HG02571 (cell line): Measurements from ENCODE around the gene DHRS7C.
"Not testable (repeated sequence)": the region's sequence is repeated elsewhere in the genome, so short reads cannot be mapped to it uniquely, and the experiment has no call there.

ENCODE experiments used
- ATAC-seq: cut with Tn5 transposase; IDR thresholded peaks from one replicate; pipeline ENCODE4 v1.9.1; 2021; ENCODE audit warnings: mild to moderate bottlenecking, moderate library complexity; ENCODE audit not compliant: unreplicated experiment

Gene DHRS7C

GRCh38 chr17:9810100-9810949 is 18.9 kb upstream of the DHRS7C start:
- ATAC-seq: no peak

DNA sequence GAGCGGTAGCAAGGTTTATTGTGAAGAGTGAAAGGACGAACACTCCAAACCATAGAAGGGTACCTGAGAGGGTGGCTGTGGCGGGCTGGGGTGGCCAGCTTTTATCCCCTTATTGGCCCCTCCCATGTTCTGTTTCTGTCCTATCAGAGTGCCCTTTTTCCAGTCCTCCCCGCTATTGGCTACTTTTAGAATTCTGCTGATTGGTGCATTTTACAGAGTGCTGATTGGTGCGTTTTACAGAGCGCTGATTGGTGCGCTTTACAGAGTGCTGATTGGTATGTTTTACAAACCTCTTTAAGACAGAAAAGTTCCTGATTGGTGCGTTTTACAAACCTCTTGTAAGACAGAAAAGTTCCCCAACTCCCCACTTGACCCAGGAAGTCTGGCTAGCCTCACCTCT is 18.0 kb upstream of the DHRS7C start:
- no peak for ATAC-seq

DNA sequence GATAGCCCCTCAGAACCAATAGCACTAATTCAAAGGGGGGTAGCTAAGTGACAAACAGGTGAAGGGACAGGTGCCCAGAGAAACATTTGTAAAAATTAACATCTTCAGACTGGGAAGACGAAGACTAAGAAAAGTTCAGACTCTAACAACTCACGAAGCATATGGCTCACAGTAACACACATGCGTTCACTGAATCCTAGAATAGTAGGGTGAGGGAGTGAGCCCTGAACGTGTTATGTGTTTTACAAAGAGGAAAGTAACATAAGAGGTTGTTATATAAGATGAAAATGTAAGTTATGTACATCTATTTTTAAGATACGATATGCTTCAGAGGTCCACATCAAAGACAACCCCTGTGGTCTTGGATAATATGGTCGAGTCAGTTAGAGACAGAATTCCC is 15.3 kb upstream of the DHRS7C start:
- no peak for ATAC-seq

DNA sequence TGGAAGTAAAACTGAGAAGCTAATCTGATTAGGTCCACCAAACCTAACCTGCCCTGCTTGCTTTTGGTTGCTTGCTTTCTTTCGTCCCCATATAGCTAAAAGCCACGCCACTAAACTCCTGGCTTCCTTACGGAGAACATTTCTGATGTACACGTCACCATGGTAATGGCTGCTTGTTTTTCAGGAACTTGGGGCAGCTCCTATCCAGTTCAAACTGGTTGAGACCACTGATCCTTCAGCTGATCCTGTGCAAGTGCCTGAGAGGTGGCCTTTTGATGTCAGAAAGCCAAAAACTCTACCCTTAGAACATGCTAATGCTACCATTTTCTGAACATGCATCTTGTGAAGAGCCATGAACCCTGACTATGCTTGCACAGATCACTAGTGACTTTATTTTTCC is 14.4 kb upstream of the DHRS7C start:
- no peak for ATAC-seq

DNA sequence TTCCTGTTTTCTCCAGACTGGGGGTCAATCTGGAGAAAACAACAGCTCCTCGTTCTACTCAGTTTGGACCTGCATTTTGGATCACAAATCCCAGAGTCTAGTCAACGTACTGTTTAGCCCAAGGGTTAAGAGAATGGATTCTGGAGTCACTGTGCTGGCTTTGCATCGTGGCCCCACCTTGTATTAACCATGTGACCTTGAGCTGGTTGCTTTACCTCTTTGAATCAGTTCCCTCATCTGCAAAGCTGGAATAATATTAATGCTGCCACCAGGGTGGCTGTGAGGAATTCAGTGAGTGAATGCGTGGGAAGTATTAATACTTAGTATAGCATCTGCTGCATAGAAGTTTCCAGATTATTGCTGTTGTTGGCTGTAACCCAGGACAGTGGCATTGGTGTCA is 11.3 kb upstream of the DHRS7C start:
- no peak for ATAC-seq

DNA sequence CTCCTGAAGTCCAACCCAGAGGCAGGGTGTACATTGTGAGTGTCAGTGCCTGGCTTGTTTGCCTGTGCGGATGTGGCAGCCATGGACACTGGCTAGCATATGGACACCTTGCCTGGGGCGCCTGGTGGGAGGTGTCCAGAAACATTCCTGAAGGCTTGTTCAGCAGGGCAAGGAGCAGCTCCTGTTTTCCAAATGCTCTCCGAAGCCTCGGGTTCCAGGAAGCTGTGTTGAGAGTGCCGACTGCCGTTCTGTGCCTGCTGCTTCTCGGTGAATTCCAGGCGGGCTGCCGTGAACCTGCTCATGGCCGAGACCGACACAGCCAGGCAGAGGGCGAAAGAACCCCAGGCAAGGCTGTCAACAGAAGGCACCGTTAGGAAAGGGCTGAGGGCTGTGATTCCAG is 10.9 kb upstream of the DHRS7C start:
- no peak for ATAC-seq

DNA sequence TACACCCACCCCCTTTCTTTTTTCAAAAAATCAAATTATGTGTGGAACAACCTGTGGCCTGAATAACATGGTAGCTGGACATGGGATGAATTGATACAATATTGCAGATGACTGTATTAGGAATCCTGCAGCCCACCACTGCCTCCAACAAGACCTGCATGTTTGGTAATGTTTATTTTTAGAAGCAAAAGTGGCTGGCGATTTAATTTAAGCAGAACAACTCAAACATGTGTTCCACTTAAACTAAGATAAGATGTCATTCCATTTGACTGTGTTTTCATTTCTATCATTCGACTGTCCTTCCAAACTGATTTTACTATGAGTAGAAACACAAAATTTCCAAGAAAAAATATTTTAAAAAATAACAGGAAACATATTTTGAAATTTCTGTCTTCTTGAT is 10.1 kb upstream of the DHRS7C start:
- ATAC-seq: no peak

DNA sequence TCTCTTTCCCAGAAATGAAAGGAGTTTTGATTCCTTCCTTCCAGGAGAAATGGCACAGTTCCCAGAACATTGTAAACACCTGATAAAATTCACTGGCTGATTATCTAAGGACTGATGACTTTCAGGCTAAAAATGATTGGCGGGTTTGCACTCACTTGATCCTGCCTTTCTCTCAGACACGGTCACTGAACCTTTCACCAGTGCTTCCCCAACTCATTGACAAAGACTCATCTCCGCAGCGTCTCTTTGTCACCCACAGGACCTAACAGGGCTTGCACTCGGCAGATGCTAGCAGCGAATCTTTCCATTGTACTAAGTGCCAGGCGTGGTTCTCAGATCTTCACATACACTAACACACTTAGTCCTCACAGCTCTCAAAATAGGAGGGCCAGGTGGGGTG is 7.3 kb upstream of the DHRS7C start:
- no peak for ATAC-seq

- no peak for ATAC-seq
Measured at GRCh38 chr17:9798008-9798407, 6.6 kb upstream of the DHRS7C start.

GRCh38 chr17:9792181-9792840 is 919 bp upstream of the DHRS7C start:
- ATAC-seq: no peak

DNA sequence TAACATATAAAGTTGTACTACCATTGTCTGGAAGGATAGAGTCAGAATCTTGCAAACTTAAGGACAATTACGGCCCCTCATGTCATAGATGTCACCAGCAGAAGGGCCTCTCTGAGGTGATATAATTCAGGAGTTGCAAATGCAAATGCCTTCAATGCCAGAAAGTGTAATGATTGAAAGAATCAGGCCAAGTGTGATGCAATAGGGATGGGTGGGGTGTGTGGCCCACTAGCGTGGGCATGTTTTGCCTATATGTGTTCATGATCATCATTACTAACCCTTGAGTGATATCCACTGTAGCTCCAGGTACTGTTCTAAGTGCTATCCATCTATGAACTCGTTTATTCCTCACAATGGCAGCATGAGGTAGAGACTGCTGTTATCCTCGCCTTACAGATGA is 1.1 kb downstream of the DHRS7C start:
- no peak for ATAC-seq

GRCh38 chr17:9788601-9789000 is 2.8 kb downstream of the DHRS7C start:
- no peak for ATAC-seq

GRCh38 chr17:9784544-9784943 is 6.8 kb downstream of the DHRS7C start:
- ATAC-seq: no peak

- not testable (repeated sequence) for ATAC-seq
Measured at GRCh38 chr17:9783465-9783864, 7.9 kb downstream of the DHRS7C start.

DNA sequence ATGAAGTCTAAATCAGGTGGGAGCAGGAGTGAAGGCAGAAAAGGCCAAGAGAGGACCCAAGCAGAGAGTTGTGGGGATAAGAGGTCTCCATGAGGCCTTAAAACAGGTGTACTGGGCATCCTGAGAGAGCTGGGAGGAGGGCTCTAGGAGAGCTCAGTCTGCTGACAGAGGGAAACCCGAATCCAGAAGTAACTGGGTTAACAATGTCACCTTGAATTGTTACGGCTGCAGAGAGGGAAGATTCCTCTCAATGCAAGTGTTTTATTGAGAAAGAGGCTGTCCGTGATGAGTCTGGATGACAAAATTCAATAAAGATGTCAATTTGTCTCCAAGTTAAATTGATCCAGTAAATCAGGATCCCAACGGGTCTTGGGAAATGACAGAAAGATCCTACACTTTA is 8.3 kb downstream of the DHRS7C start:
- ATAC-seq: no peak

DNA sequence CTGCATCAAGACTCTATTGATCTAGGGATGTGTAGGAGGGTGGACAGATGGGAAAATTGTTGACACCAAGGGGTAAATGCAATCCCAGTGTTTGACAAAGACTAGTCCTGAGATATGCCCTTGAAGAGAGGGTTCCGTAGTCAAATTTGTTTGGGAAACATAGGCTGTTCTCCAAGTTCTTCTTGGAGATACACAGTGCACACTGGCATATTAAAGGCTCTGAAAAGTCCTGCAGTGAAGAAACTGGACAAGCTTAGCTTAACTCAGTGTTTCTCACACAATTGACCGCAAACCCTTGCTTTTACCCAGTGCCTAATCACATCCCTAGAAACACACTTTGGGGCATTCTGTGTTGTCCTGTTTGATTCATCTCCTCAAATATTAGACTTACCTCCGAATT is 10.8 kb downstream of the DHRS7C start:
- ATAC-seq: no peak

GRCh38 chr17:9776911-9777310 is 14.5 kb downstream of the DHRS7C start:
- no peak for ATAC-seq

DNA sequence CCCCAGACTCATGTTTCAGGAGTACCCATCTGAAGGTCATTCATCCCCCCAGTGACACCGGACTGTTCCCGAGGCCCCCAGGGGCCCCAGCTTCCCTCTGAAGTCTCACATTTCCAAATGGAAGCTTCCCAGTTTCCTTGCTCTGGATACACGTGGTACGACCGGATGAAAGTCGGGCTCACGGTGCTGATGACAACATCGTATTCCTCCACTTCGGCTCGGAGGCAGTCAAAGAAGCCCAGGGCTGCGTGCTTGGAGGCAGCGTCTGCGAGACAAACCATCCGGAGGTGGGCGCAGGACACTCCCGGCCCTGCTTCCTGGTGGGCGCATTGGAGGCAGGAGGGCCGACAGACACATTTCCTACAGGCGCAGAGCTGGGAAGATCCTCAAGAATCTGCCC is 18.7 kb downstream of the DHRS7C start:
- no peak for ATAC-seq

- no peak for ATAC-seq
Measured at GRCh38 chr17:9771465-9771864, 19.9 kb downstream of the DHRS7C start.

DNA sequence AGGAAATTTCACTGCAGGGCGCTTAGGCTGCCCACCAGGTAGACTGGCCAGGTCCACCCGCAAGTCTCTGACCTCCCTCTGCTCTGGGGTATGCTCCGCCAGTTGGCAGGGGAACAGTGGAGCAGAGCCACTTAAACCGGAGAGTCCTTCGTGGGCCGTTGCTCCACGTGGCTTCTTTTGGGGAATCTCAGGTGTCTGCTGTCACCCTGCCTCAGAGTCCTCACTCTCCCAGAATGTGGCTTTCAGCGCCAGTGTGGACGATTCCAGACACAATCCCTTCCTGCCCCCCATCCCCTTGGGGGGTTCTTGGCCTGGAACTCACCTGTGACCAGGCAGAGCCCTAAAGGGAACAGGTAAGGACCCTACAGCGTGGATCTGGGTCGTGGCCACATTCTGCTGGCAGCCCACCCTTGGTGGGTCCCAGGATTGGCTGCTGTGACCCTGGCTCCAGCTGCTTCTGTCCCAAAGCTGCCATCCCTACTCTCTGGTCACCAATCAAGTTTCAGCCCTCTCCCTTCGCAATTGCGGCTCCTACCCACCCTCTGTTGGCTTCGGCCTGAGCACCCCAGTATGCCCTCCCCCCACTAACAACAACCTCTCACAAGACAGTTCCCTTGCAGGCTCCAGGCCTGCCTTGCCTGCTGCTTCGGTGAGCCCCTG is 22.2 kb downstream of the DHRS7C start:
- no peak for ATAC-seq

GRCh38 chr17:9768381-9768934 is 22.9 kb downstream of the DHRS7C start:
- no peak for ATAC-seq
